Colonic mucosa (tissue), 4 donors: ENCODE measurements around the gene TMEM222. TPM values are rescaled to one million over a fixed set of nuclear protein-coding genes. Genes with fewer than 3 reads are reported as not detected.

ENCODE experiments used
- DNase-seq: peaks from one replicate; pipeline ENCODE4 v3.0.0-alpha.2; 2020
- H3K27ac ChIP-seq: fragments of 200-600 bp; one replicate; pipeline ENCODE4 v1.8.0; 2021
- H3K27me3 ChIP-seq: fragments of 200-600 bp; one replicate; pipeline ENCODE4 v1.8.0; 2021
- H3K36me3 ChIP-seq: fragments of 200-600 bp; one replicate; pipeline ENCODE4 v1.8.0; 2021
- H3K4me1 ChIP-seq: fragments of 200-600 bp; one replicate; pipeline ENCODE4 v1.8.0; 2021; ENCODE audit warnings: mild to moderate bottlenecking
- H3K4me3 ChIP-seq: fragments of 200-600 bp; one replicate; pipeline ENCODE4 v1.8.0; 2021
- H3K9ac ChIP-seq, 2 donors: one replicate each; pipeline ENCODE4 v1.7.0; 2013; ENCODE audit warnings: control low read depth in 2 of 2, low read depth in 2 of 2, low read length in 2 of 2
- H3K9me3 ChIP-seq: fragments of 200-600 bp; one replicate; pipeline ENCODE4 v1.8.0; 2021
- CTCF ChIP-seq: fragments of 200-600 bp; IDR thresholded peaks from one replicate; pipeline ENCODE4 v1.8.0; 2022; ENCODE audit warnings: antibody characterized with exemption, mild to moderate bottlenecking
- intact Hi-C: fragments of 100-400 bp; cut with DNase I; formaldehyde crosslinking; loops from one replicate; pipeline ENCODE4 v1.14.1; 2022
- total RNA-seq, 2 donors: library from RNA; stranded (reverse); fragmentation: NEBNext Ultra II Directional in 1 of 2; extraction: Animal tissue kit (Norgen Biotek cat#: 25700) in 1 of 2; gene quantifications; one replicate each; pipeline ENCODE4 v1.2.1, GENCODE V29; 2021
- donor health status: healthy.
- donor health status: DM: no; HTN: no; CAD: no.
- donor health status: DM: no; HTN: no; CAD: no.

Gene TMEM222
- total RNA-seq, 2 donors from 2014 or later: 28.6 to 35.4 TPM

GRCh38 chr1:27301582-27302199, 20.3 kb upstream of the TMEM222 start:
- no peak for TF ChIP-seq CTCF
- no peak overlapping the region for H3K9ac ChIP-seq
- intact Hi-C loops: loop anchor here (2.0 to 10.0 kb wide), 3 partner anchors 93 to 343 kb away; partner anchors contain the start of gene AHDC1
- peaks cover 4% of the 10 kb centered on the region for H3K36me3 ChIP-seq
- H3K9me3 ChIP-seq: no peaks in the 10 kb centered on the region
- no peak overlapping the region for H3K4me3 ChIP-seq
- H3K27ac ChIP-seq: no peak overlapping the region
- no peaks in the 10 kb centered on the region for H3K4me1 ChIP-seq
- DNase-seq: no peak
- H3K27me3 ChIP-seq: no peaks in the 10 kb centered on the region

GRCh38 chr1:27302612-27303011, 19.4 kb upstream of the TMEM222 start:
- H3K27ac ChIP-seq: no peak overlapping the region

GRCh38 chr1:27303509-27303908, 18.5 kb upstream of the TMEM222 start:
- intact Hi-C loops: loop anchor here (10.0 kb wide), 2 partner anchors 301 to 341 kb away; partner anchors contain the start of gene AHDC1
- Histone ChIP-seq H3K9ac (no peak overlapping the region), H3K9me3 (no peaks in the 10 kb centered on the region), H3K4me1 (no peaks in the 10 kb centered on the region), H3K27ac (no peak overlapping the region), H3K27me3 (no peaks in the 10 kb centered on the region), H3K4me3 (no peak overlapping the region), H3K36me3 (peaks cover 4% of the 10 kb centered on the region)
- no peak for DNase-seq
- no peak for TF ChIP-seq CTCF

More at GRCh38 chr1:27302612-27303011, 19.4 kb upstream of the TMEM222 start:
- Histone ChIP-seq H3K27me3 (no peaks in the 10 kb centered on the region), H3K4me3 (no peak overlapping the region), H3K4me1 (no peaks in the 10 kb centered on the region), H3K36me3 (peaks cover 4% of the 10 kb centered on the region), H3K9me3 (no peaks in the 10 kb centered on the region), H3K9ac (no peak overlapping the region)
- no peak for DNase-seq
- TF ChIP-seq CTCF: no peak
- intact Hi-C loops: loop anchor here (10.0 kb wide), 2 partner anchors 302 to 342 kb away; partner anchors contain the start of gene AHDC1

GRCh38 chr1:27306071-27306470, 15.9 kb upstream of the TMEM222 start:
- no peak overlapping the region for H3K27ac ChIP-seq
- no peak for TF ChIP-seq CTCF
- intact Hi-C loops: loop anchor here (10.0 kb wide), 2 partner anchors 299 to 339 kb away; partner anchors contain the start of gene AHDC1
- peaks cover 4% of the 10 kb centered on the region for H3K36me3 ChIP-seq
- H3K4me1 ChIP-seq: no peaks in the 10 kb centered on the region
- no peak overlapping the region for H3K4me3 ChIP-seq
- no peak overlapping the region for H3K9ac ChIP-seq
- no peak for DNase-seq
- H3K9me3 ChIP-seq: no peaks in the 10 kb centered on the region
- H3K27me3 ChIP-seq: no peaks in the 10 kb centered on the region

- no peaks in the 10 kb centered on the region for H3K9me3 ChIP-seq
- no peaks in the 10 kb centered on the region for H3K27me3 ChIP-seq
- H3K36me3 ChIP-seq: no peaks in the 10 kb centered on the region
- no peak overlapping the region for H3K27ac ChIP-seq
- intact Hi-C loops: loop anchor here (10.0 kb wide), 2 partner anchors 298 to 338 kb away; partner anchors contain the start of gene AHDC1
- DNase-seq: no peak
- no peaks in the 10 kb centered on the region for H3K4me1 ChIP-seq
- no peak overlapping the region for H3K4me3 ChIP-seq
- H3K9ac ChIP-seq: no peak overlapping the region
- no peak for TF ChIP-seq CTCF
Measured at GRCh38 chr1:27306892-27307761, 14.8 kb upstream of the TMEM222 start.
